Brain microvascular endothelial cell (primary cell): ENCODE measurements around the gene MYO16.

Experiments used
- DNase-seq: peaks from one replicate; pipeline ENCODE4 v3.0.0-alpha.2; 2020
- H3K27ac ChIP-seq: fragments of 250-450 bp; sonication (Bioruptor Pico); 2 replicates; pipeline ENCODE4 v1.5.1; 2020; ENCODE audit warnings: mild to moderate bottlenecking, moderate library complexity
- H3K27me3 ChIP-seq: fragments of 250-450 bp; sonication (Bioruptor Pico); replicated peaks from 2 replicates; pipeline ENCODE4 v1.5.1; 2020; ENCODE audit warnings: mild to moderate bottlenecking
- H3K36me3 ChIP-seq: fragments of 250-450 bp; sonication (Bioruptor Pico); replicated peaks from 2 replicates; pipeline ENCODE4 v1.5.1; 2020; ENCODE audit warnings: mild to moderate bottlenecking
- H3K4me3 ChIP-seq: 2 replicates; pipeline ENCODE4 v1.5.1; 2011; ENCODE audit warnings: low read depth, mild to moderate bottlenecking, control low read depth, low read length, moderate library complexity
- in situ Hi-C: cut with HindIII; loops from 2 replicates; pipeline ENCODE4 v1.10.0; 2017; ENCODE audit warnings: low sequenced_read_pairs, low pct_ligation_motif_present
- TF ChIP-seq, protein P1 (sequence below): IDR thresholded peaks from 2 replicates; pipeline ENCODE4 v1.5.1; 2011; ENCODE audit warnings: low read depth, mild to moderate bottlenecking, moderate library complexity, low read length, control low read depth, inconsistent platforms; ENCODE audit errors: missing control alignments

MYO16 gene

DNA sequence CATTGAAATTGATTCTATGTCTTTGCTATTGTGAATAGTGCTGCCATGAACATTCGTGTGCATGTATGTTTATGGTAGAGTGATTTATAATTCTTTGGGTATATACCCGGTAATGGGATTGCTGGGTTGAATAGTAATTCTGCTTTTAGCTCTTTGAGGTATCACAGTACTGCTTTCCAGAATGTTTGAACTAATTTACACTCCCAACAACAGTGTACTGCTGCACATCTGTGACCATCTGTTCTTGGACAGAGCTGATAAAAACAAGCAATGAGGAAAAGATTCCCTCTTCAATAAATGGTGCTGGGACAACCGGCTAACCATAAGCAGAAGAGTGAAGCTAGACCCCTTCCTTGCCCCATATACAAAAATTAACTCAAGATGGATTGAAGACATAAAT lies 231.0 kb downstream of the MYO16 start:
- Histone ChIP-seq H3K27ac (no peak overlapping the region), H3K4me3 (no peak overlapping the region), H3K36me3 (no peaks in the 10 kb centered on the region), H3K27me3 (no peaks in the 10 kb centered on the region)
- in situ Hi-C loops: no loop called here
- TF ChIP-seq, protein P1, sequence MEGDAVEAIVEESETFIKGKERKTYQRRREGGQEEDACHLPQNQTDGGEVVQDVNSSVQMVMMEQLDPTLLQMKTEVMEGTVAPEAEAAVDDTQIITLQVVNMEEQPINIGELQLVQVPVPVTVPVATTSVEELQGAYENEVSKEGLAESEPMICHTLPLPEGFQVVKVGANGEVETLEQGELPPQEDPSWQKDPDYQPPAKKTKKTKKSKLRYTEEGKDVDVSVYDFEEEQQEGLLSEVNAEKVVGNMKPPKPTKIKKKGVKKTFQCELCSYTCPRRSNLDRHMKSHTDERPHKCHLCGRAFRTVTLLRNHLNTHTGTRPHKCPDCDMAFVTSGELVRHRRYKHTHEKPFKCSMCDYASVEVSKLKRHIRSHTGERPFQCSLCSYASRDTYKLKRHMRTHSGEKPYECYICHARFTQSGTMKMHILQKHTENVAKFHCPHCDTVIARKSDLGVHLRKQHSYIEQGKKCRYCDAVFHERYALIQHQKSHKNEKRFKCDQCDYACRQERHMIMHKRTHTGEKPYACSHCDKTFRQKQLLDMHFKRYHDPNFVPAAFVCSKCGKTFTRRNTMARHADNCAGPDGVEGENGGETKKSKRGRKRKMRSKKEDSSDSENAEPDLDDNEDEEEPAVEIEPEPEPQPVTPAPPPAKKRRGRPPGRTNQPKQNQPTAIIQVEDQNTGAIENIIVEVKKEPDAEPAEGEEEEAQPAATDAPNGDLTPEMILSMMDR: no peak
- no peak for DNase-seq

GRCh38 chr13:108877300-108877699 lies 247.9 kb downstream of the MYO16 start:
- Histone ChIP-seq H3K27ac (no peak overlapping the region), H3K27me3 (no peaks in the 10 kb centered on the region), H3K36me3 (no peaks in the 10 kb centered on the region), H3K4me3 (no peak overlapping the region)
- TF ChIP-seq, protein P1: no peak
- peak; percentile 54 for DNase-seq
- in situ Hi-C loops: no loop called here

DNA sequence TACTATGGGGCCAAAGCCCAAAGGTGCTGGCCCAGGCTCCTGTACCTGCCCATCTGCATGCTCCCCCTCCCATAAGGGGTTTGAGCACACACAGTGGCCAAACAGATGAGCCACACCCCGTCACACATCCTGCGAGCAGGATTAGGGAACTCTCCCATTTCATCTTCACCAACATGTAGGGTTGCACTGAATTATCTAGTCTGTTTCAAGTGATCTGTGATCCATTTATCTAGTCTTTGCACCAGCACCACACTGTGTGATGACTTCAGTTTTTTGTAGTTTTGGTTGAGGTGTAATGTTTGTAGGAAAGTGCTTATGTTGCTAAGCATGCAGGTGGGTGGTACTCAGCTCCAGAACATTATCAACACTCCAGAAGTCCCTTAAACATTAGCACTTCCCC lies 249.3 kb downstream of the MYO16 start:
- TF ChIP-seq, protein P1: no peak
- Histone ChIP-seq H3K27me3 (no peaks in the 10 kb centered on the region), H3K36me3 (no peaks in the 10 kb centered on the region), H3K27ac (no peak overlapping the region), H3K4me3 (no peak overlapping the region)
- in situ Hi-C loops: no loop called here
- no peak for DNase-seq

- no peak overlapping the region for H3K4me3 ChIP-seq
- no peak overlapping the region for H3K27ac ChIP-seq
- TF ChIP-seq, protein P1: no peak
- in situ Hi-C loops: no loop called here
- H3K27me3 ChIP-seq: no peaks in the 10 kb centered on the region
- H3K36me3 ChIP-seq: no peaks in the 10 kb centered on the region
- no peak for DNase-seq
Measured at GRCh38 chr13:108889324-108889984, 260.0 kb downstream of the MYO16 start.

DNA sequence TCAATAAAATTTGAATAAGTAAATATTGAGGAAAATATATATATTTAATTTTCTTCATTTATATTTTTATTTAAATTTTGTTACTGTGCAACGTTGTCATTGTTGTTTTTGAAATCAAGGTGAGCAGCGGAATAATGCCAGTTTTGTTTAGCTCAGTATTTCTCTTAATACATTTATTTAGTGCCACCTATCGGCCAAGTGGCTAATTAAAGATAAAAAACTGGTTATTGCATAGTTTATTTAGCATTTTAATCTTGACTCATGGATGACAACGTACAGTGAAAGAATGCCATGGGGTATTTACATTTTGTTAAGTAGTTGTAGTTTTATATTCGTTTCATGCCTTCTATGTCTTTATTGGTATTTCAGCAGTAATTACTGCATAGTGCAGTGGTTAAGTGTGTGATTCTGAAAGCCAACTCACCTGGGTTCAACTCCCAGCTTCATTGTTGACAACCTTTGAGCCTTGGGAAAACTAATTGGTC lies 265.9 kb downstream of the MYO16 start:
- Histone ChIP-seq H3K27me3 (no peaks in the 10 kb centered on the region), H3K36me3 (no peaks in the 10 kb centered on the region), H3K4me3 (no peak overlapping the region), H3K27ac (no peak overlapping the region)
- in situ Hi-C loops: no loop called here
- TF ChIP-seq, protein P1: peak; percentile 34
- DNase-seq: peak; percentile 41

DNA sequence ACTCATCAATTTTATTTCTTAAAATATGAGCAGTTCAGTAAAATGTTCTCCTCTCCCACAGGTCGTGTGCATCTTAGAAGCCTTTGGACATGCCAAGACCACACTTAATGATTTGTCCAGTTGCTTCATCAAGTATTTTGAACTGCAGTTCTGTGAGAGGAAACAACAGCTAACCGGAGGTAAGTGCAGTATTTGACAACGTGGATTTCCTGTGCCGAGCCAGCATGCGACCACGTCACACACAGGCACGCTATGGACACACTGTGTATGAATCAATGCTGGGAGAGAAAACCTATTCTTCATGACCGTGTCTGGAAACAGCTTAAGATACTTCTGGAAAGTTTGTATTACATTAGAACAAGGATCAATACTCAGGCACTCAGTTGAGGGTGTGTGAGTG lies 268.5 kb downstream of the MYO16 start:
- Histone ChIP-seq H3K27ac (no peak overlapping the region), H3K36me3 (no peaks in the 10 kb centered on the region), H3K27me3 (no peaks in the 10 kb centered on the region), H3K4me3 (no peak overlapping the region)
- TF ChIP-seq, protein P1: no peak
- in situ Hi-C loops: no loop called here
- no peak for DNase-seq
